PC-3 (cell line): ENCODE data around the gene FGB. TPM values are rescaled to one million over a fixed set of nuclear protein-coding genes. Genes with fewer than 3 reads are reported as not detected.

ENCODE experiments used
- ATAC-seq: fragments of 200-7000 bp; cut with Tn5 transposase; 2 replicates; pipeline ENCODE4 v1.9.1; 2020; ENCODE audit warnings: mild to moderate bottlenecking, moderate library complexity
- BruUV-seq: library from RNA; stranded (reverse); fragments of 400-500 nt; replicated peaks from 2 replicates; lab custom pipeline; 2021; lab: Mats Ljungman, UMichigan
- CTCF ChIA-PET: fragments of 300-600 bp; sonication (Branson Sonifier 250); formaldehyde crosslinking; loops from one replicate; lab custom pipeline; 2022; ENCODE audit warnings: antibody characterized with exemption; lab: Charles Lee
- POLR2A ChIA-PET: fragments of 300-600 bp; sonication (Branson Sonifier 250); formaldehyde crosslinking; loops from one replicate; lab custom pipeline; 2022; ENCODE audit warnings: antibody characterized with exemption; ENCODE audit not compliant: unreplicated experiment; lab: Charles Lee
- DNase-seq: peaks from one replicate; pipeline ENCODE4 v3.0.0-alpha.2; 2015
- H2AFZ ChIP-seq: fragments of 300-600 bp; sonication (generic); 2 replicates; pipeline ENCODE4 v1.6.0; 2016; ENCODE audit warnings: antibody characterized with exemption, low read length
- H3F3A ChIP-seq: fragments of 300-600 bp; sonication (generic); one replicate; pipeline ENCODE4 v1.6.0; 2017; ENCODE audit warnings: antibody characterized with exemption, low read length, control low read depth, mild to moderate bottlenecking; ENCODE audit not compliant: unreplicated experiment
- H3K27ac ChIP-seq: fragments of 300-600 bp; sonication (generic); 2 replicates; pipeline ENCODE4 v1.5.1; 2016; ENCODE audit warnings: mild to moderate bottlenecking, low read length
- H3K27me3 ChIP-seq: fragments of 300-600 bp; sonication (generic); 2 replicates; pipeline ENCODE4 v1.6.1; 2016; ENCODE audit warnings: low read length, mixed read lengths
- H3K36me3 ChIP-seq: fragments of 300-600 bp; sonication (generic); 2 replicates; pipeline ENCODE4 v1.6.1; 2016; ENCODE audit warnings: low read depth, mixed run types, low read length, mixed read lengths
- H3K4me1 ChIP-seq: fragments of 300-600 bp; sonication (generic); 2 replicates; pipeline ENCODE4 v1.5.1; 2016; ENCODE audit warnings: low read length; ENCODE audit not compliant: insufficient read depth
- H3K4me2 ChIP-seq: fragments of 300-600 bp; sonication (generic); 2 replicates; pipeline ENCODE4 v1.6.0; 2016; ENCODE audit warnings: low read length
- H3K4me3 ChIP-seq: fragments of 300-600 bp; sonication (generic); 2 replicates; pipeline ENCODE4 v1.5.1; 2016; ENCODE audit warnings: mild to moderate bottlenecking, low read length, mixed read lengths
- H3K79me2 ChIP-seq: fragments of 300-600 bp; sonication (generic); 2 replicates; pipeline ENCODE4 v1.6.1; 2017; ENCODE audit warnings: low read length, mixed read lengths
- H3K9ac ChIP-seq: fragments of 300-600 bp; sonication (generic); 2 replicates; pipeline ENCODE4 v1.6.0; 2016; ENCODE audit warnings: mild to moderate bottlenecking, low read length
- H3K9me2 ChIP-seq: fragments of 300-600 bp; sonication (generic); replicated peaks from 2 replicates; pipeline ENCODE4 v1.6.1; 2016; ENCODE audit warnings: mixed run types, low read length, mixed read lengths
- H3K9me3 ChIP-seq: fragments of 300-600 bp; sonication (generic); 2 replicates; pipeline ENCODE4 v1.6.1; 2016; ENCODE audit warnings: low read length, mixed read lengths
- H4K20me1 ChIP-seq: fragments of 300-600 bp; sonication (generic); 2 replicates; pipeline ENCODE4 v1.6.1; 2016; ENCODE audit warnings: low read length, mixed read lengths
- CTCF ChIP-seq: fragments of 300-600 bp; sonication (generic); conservative IDR thresholded peaks from 2 replicates; pipeline ENCODE4 v1.5.1; 2017; ENCODE audit warnings: antibody characterized with exemption, low read depth, mild to moderate bottlenecking, low read length
- EZH2 ChIP-seq: fragments of 300-600 bp; sonication (generic); IDR thresholded peaks from one replicate; pipeline ENCODE4 v1.6.1; 2017; ENCODE audit warnings: antibody characterized with exemption, mild to moderate bottlenecking, low read length; ENCODE audit not compliant: unreplicated experiment
- EZH2phosphoT487 ChIP-seq: fragments of 300-600 bp; sonication (generic); IDR thresholded peaks from 2 replicates; pipeline ENCODE4 v1.6.1; 2018; ENCODE audit warnings: mild to moderate bottlenecking, antibody characterized with exemption, low read length, borderline replicate concordance
- intact Hi-C: fragments of 100-400 bp; cut with micrococcal nuclease; formaldehyde crosslinking; loops from 2 replicates; pipeline ENCODE4 v1.9.0; 2023
- total RNA-seq: library from RNA; depleted of rRNA; stranded (reverse); fragments of >200 nt; gene quantifications from 2 replicates; pipeline ENCODE4 v1.2.3, GENCODE V29; 2014

The FGB gene
- total RNA-seq, 1 experiment from 2014 or later: 0.36 TPM

- DNase-seq: peak; percentile 78
- TF ChIP-seq EZH2 (no peak), CTCF (peak; percentile 86)
- ATAC-seq: peak; percentile 81
- H3F3A ChIP-seq: peaks cover 3% of the 10 kb centered on the region
- intact Hi-C loops: loop anchor here (1.0 kb wide), 2 partner anchors 59 to 63 kb away; no protein-coding TSS in a partner anchor
- no peaks in the 10 kb centered on the region for H3K36me3 ChIP-seq
- H3K4me3 ChIP-seq: no peak overlapping the region
- no peak overlapping the region for H3K9ac ChIP-seq
- no peaks in the 10 kb centered on the region for H4K20me1 ChIP-seq
- POLR2A ChIA-PET: no interaction called here
- peaks cover 44% of the 10 kb centered on the region for H3K4me1 ChIP-seq
- H3K9me2 ChIP-seq: no peaks in the 10 kb centered on the region
- H2AFZ ChIP-seq: no peak overlapping the region
- H3K9me3 ChIP-seq: no peaks in the 10 kb centered on the region
- H3K27me3 ChIP-seq: no peaks in the 10 kb centered on the region
- CTCF ChIA-PET: interaction anchor here (0.6 to 2.7 kb wide), 5 partner anchors 10 to 219 kb away, joined by 3 to 44 read pairs (median 8); partner anchors contain the start of gene PLRG1
- no peaks in the 10 kb centered on the region for H3K79me2 ChIP-seq
- BruUV-seq: no TSS peak
- peak overlapping the region; percentile 57 for H3K4me2 ChIP-seq
- peak overlapping the region; percentile 22; the same call in 1 of the 2 replicates for H3K27ac ChIP-seq
Observed at GRCh38 chr4:154559494-154560418, 3.1 kb upstream of the FGB start.

- Histone ChIP-seq H4K20me1 (no peaks in the 10 kb centered on the region), H3K79me2 (no peaks in the 10 kb centered on the region), H3K36me3 (no peaks in the 10 kb centered on the region), H2AFZ (no peak overlapping the region), H3K4me3 (peak overlapping the region; percentile 11; the same call in 1 of the 2 replicates), H3K27me3 (no peaks in the 10 kb centered on the region), H3K4me2 (peak overlapping the region; percentile 57), H3F3A (peaks cover 3% of the 10 kb centered on the region), H3K27ac (peak overlapping the region; percentile 22; the same call in 1 of the 2 replicates), H3K9ac (no peak overlapping the region), H3K9me3 (no peaks in the 10 kb centered on the region), H3K9me2 (no peaks in the 10 kb centered on the region), H3K4me1 (peaks cover 50% of the 10 kb centered on the region)
- POLR2A ChIA-PET: no interaction called here
- CTCF ChIA-PET: interaction anchor here (2.7 kb wide), 1 partner anchor 58 kb away, joined by 44 read pairs; no protein-coding TSS in a partner anchor
- no TSS peak for BruUV-seq
- intact Hi-C loops: no loop called here
- DNase-seq (no peak), ATAC-seq (no peak)
- TF ChIP-seq EZH2 (no peak), EZH2phosphoT487 (no peak), CTCF (no peak)
Observed at GRCh38 chr4:154560419-154560801, 2.4 kb upstream of the FGB start.
